Hippocampal formation (tissue), 2 donors: Measurements from ENCODE around the gene CEP57L1.
"Not testable (repeated sequence)": the region's sequence is repeated elsewhere in the genome, so short reads cannot be mapped to it uniquely, and the experiment has no call there.

ENCODE experiments used
- DNase-seq, 2 donors: peaks; one replicate each; lab custom pipeline; 2025; lab: John Stamatoyannopoulos, UW

CEP57L1 gene

DNA sequence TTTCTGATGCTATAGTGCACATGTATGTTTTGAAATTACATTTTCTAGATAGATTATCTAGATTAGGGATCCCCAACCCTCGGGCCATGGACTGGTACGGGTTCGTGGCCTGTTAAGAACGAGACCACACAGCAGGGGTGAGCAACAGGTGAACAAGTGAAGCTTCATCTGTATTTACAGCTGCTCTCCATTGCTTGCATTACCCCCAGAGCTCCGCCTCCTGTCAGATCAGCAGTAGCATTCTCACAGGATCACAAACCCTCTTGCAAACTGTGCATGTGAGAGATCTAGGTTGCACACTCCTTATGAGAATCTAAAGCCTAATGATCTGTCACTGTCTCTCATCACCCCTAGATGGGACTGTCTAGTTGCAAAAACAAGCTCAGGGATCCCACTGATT is 10.4 kb downstream of the CEP57L1 start:
- no peak for DNase-seq

DNA sequence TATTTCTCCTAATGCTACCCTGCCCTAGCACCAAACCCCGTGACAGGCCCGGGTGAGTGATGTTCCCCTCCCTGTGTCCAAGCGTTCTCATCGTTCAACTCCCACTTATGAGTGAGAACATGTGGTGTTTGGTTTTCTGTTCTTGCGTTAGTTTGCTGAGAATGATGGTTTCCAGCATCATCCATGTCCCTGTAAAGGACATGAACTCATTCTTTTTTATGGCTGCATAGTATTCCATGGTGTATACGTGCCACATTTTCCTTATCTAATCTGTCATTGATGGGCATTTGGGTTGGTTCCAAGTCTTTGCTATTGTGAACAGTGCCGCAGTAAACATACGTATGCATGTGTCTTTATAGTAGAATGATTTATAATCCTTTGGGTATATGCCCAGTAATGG is 14.4 kb downstream of the CEP57L1 start:
- DNase-seq: not testable (repeated sequence)

DNA sequence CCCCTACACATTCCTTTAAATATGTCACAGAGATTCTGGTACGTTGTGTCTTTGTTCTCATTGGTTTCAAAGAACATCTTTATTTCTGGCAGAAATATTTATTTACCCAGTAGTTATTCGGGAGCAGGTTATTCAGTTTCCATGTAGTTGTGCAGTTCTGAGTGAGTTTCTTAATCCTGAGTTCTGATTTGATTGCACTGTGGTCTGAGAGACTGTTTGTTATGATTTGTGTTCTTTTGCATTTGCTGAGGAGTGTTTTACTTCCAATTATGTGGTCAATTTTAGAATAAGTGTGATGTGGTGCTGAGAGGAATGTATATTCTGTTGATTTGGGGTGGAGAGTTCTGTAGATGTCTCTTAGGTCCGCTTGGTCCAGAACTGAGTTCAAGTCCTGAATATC is 17.4 kb downstream of the CEP57L1 start:
- not testable (repeated sequence) for DNase-seq

DNA sequence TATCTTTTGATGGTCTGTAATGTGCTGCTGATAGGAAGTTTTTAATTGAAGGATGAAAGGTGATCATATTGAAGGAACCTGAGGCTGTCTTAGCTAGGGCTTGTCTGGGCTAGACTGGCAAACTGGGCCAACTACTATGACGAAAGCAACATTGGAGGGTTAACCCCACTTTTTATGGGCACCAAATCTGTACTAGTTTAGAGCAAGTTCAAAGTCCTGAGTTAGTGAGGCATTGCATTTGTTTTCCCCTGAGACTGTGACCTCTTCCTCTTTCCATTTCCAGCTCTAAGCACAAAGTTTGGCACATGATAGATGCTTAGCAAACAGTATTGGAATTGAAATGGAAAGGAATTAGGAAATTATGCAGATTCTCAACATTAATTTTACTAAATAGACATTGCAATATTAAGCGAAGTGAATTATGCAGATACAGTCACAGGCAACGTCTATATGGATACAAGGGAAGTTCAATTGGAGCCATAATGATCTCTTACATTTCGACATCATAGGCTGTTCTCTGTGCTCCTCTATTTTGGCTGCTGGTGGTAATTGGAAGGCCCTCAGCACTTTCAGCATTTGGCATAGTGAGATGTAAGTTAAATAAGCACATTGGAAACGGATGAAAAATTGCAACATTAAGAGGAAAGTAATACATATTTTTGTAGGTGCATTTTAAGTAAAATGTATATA is 22.2 kb downstream of the CEP57L1 start:
- DNase-seq: no peak

DNA sequence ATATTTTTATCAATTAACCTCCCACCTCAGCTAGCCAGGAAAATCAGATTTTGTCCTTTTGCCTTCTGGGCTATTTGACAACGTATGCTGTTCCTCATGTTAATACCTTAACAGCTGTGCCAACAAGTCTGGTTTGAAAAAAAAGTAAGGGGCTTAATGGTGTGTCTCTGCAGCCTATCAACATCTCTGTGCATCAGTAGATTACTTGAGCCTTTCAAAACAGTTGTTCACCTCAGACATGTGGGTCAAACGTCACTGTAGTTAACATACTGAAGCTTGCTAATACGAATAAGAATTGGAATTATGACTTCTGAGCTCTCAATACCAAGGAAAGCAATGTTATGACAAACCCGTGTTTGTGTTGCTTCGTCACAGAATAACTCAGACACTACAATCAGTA is 23.0 kb downstream of the CEP57L1 start:
- no peak for DNase-seq

DNA sequence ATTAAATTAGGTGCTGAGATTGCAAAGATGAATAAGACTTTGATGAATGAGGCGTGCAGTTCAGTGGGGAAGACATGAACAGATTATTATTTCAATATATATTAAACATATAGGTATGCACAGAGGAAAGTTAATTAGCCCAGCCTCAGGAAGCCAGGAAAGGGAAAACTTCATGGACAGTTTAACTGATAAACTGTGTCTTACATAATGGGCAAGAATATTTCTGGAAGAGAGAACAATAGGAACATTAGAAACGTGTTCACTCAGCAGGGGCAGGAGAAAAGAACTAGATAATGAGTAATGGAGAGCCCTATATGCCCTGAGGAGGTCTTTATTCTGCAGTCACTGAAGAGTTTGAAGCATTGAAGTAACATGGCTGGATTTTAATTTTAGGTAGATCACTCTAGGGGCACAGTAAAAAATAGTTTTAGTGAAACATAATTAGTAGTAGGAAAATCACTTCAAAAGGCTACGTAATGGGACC is 23.6 kb downstream of the CEP57L1 start:
- DNase-seq: no peak

DNA sequence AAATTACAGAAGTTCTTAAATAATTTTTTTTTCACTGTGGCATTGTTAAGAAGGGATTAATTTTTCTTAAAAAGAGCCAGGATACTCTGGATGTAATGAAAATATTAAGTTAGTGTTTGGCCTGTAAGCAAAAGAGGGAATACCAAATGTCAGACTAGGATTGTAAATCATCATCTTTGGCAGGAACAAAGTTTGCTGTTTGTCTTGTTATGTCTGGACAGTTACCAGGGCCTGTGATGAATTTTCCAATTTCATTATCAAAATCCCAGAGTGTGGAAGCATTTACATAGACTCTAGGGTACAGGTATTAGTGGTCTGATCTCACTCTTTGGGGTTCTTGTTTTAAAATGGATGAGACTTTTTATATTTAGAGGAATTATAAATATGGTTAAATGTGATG is 26.1 kb downstream of the CEP57L1 start:
- no peak for DNase-seq

DNA sequence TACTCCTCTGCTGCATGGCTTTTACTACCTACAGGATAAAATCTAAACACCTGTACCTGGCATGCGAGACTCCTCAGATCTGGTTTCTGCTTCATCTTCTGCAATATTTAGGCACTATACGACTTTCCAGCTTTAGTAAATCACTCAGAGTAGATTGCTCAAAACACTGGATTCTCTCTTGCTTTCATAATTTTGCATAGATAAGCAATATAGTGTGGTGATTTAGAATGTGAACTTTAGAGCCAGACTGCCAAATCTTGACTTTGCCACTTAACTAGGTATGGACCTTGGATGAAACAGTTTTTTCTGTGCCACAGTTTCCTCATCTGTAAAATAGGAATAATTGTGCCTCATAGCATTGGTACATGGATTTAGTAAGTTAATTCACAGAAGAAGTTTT is 28.9 kb downstream of the CEP57L1 start:
- DNase-seq: no peak

DNA sequence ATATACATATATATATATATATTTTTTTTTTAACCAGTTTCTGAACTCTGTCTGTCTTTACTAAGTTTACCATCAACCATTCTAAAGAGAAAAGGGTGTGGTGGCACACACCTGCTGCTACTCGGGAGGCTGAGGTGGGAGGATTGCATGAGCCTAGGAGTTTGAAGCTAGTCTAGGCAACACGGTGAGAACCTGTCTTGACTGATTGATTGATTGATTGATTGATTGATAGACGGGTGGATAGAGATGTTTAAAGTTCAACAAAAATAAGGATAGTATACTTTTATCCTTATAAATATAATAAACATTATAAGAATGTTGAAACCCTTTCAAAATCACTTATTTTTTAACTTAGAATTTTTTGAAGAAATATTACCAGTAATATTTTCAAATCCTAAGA is 30.2 kb downstream of the CEP57L1 start:
- no peak for DNase-seq

DNA sequence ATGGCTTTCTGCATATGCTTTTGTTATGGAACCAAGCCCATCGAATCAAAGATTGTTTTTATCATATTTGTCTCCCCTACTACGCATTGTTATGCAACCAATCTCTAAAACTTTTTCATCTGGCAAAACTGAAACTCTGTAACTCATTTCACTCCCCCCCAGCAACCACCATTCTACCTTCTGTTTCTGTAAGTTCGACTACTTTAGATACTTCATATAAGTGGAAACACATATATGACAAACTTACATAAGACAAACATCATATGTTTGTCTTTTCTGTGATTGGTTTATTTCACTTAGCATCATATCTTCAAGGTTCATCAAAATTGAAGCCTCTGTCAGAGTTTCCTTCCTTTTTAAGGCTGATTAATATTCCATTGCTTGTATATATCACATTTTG is 34.8 kb downstream of the CEP57L1 start:
- no peak for DNase-seq

DNA sequence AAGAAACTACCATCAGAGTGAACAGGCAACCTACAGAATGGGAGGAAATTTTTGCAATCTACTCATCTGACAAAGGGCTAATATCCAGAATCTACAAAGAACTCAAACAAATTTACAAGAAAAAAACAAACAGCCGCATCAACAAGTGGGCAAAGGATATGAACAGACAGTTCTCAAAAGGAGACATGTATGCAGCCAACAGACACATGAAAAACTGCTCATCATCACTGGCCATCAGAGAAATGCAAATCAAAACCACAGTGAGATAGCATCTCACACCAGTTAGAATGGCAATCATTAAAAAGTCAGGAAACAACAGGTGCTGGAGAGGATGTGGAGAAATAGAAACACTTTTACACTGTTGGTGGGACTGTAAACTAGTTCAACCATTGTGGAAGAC is 40.3 kb downstream of the CEP57L1 start:
- DNase-seq: not testable (repeated sequence)

DNA sequence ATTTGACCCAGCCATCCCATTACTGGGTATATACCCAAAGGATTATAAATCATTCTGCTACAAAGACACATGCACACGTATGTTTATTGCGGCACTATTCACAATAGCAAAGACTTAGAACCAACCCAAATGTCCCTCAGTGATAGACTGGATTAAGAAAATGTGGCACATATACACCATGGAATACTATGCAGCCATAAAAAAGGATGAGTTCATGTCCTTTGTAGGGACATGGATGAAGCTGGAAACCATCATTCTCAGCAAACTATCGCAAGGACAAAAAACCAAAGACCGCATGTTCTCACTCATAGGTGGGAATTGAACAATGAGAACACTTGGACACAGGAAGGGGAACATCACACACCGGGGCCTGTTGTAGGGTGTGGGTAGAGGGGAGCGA is 40.7 kb downstream of the CEP57L1 start:
- not testable (repeated sequence) for DNase-seq

DNA sequence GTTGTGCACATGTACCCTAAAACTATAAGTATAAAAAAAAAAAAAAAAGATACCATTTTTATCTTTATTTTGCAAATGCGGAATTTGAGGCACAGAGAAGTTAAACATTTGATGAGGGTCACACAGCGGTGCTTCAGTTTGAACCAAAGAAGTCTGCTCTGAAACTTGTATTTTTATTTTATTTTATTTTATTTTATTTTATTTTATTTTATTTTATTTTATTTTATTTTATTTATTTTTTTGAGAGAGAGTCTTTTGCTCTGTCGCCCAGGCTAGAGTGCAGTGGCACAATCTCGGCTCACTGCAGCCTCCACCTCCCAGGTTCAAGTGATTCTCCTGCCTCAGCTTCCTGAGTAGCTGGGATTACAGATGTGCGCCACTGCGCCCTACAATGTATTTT is 41.2 kb downstream of the CEP57L1 start:
- not testable (repeated sequence) for DNase-seq

DNA sequence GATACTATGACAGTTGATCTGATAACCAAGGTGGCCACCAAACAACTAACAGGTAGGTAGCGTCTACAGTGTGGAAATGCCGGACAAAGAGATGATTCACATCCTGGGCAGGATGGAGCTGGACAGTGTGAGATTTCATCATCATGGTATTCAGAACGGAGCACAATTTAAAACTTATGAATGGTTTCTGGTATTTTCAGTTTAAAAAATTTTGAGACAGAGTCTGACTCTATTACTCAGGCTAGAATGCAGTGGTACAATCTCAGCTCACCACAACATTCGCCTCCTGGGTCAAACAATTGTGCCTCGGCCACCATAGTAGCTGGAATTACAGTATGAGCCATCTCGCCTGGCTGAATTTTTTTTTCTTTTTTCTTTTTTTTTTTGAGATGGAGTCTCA is 43.8 kb downstream of the CEP57L1 start:
- no peak for DNase-seq

DNA sequence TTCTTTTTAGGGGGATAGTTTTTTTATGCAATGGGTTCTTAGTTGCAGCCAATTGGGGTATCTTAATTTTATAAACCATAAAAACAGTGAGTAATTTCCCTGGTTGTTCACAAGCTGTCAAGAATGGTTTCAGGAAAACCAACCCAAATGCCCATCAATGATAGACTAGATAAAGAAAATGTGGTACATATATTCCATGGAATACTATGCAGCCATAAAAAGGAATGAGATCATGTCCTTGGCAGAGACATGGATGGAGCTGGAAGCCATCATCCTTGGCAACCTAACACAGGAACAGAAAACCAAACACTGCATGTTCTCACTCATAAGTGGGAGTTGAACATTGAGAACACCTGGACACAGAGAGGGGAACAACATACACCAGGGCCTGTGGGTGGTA is 46.8 kb downstream of the CEP57L1 start:
- not testable (repeated sequence) for DNase-seq

DNA sequence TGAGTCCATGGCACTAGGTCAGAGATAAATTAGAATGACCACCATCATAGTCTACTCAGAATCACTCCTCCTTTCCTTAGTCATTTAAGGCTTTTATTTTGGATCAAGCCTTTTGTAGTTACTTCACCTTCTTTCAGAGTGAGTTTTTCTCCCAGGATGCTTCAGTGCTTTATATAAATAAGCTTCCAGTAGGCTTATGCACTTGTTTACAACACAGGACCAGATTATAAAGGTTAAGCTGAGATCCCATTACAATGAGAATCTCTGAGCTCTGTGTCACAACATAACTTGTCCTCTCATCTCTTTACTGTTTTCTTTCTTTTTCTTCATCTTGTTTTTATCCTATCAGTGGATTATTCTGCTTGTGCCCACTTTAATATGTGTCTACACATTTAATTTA is 47.9 kb downstream of the CEP57L1 start:
- no peak for DNase-seq

DNA sequence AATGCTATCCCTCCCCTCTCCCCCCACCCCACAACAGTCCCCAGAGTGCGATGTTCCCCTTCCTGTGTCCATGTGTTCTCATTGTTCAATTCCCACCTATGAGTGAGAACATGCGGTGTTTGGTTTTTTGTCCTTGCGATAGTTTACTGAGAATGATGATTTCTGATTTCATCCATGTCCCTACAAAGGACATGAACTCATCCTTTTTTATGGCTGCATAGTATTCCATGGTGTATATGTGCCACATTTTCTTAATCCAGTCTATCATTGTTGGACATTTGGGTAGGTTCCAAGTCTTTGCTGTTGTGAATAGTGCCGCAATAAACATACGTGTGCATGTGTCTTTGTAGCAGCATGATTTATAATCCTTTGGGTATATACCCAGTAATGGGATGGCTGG is 52.9 kb downstream of the CEP57L1 start:
- not testable (repeated sequence) for DNase-seq

DNA sequence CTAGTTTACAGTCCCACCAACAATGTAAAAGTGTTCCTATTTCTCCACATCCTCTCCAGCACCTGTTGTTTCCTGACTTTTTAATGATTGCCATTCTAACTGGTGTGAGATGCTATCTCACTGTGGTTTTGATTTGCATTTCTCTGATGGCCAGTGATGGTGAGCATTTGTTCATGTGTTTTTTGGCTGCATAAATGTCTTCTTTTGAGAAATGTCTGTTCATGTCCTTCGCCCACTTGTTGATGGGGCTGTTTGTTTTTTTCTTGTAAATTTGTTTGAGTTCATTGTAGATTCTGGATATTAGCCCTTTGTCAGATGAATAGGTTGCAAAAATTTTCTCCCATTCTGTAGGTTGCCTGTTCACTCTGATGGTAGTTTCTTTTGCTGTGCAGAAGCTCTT is 53.4 kb downstream of the CEP57L1 start:
- DNase-seq: not testable (repeated sequence)

DNA sequence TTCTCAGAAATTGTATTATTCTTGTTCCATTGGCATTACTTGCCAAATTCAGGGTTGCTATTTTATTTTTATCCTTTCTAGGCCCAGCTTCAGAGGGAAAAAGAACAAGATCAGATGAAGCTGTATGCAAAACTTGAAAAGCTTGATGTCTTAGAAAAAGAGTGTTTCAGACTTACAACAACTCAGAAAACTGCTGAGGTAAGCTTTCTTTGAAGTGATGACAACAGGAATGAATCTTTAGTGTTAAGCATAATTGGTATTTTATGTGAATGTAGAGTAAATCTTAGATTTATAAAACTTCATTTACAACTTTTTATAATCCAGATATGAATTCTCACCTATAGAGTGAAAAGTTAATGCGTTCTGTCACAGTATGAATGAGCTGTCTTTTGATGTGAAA is 58.4 kb downstream of the CEP57L1 start:
- DNase-seq: no peak

DNA sequence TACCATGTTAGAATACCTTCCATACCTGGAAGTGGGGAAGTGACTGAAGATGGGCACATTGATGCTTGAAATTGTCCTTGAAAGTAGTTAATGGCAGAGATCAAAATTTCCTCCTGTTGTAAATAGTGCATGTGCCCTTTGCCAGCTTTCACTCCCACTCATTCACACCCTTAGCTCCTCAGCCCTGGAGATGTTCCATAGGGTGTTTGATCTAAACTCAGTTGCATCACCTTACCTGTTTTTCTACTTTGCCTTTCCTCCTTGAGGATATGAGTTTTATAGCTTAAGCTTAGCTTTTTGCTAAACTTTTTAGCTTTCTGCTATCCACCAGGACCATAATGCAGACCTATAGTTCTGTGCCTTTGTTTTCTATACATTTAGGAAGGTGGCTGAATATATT is 69.0 kb downstream of the CEP57L1 start:
- no peak for DNase-seq

DNA sequence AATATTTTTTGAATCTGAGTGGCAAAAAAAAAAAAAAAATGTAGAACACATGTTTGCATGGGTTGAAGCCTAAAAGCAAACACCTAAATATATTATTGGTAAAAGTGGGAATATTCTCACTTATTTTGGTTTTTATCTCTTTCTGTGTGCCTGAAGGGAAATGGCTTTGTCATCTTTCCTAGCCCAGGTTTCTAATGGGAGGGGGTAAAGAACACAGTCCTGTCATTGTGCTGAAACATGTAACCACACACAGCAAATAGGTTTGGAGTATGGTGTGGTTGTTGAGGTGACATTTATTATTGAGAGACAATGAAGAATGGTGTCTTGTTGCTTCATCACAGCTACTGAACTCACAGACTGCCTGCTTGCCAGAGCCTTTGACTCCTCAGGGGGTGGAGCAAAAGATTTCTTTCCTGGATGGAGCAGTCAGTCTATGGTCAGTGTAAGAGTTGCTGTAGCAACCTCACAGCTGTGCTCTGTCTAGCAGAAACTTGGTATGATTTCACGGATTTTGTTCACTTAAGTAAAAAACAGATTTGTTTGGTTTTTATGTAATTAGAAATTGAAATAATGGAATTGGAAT is 70.2 kb downstream of the CEP57L1 start:
- DNase-seq: no peak

DNA sequence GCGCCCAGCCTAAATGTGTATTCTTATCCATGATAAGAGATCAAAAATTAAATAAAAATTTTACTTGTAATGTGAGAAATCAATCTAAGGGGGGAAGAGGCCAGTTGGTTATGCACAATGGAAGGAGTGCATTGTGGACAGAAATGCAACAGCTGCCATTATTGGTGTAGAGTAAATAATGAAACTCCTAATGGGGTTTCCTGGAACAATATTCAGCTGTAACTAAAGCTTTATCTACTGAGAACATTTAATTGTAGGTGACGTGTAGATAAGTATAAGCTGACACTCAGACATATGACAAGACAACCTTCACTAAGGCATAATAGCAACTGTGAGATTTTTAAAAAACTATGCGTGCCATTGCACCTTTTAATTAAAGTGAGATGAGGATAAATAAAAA is 71.4 kb downstream of the CEP57L1 start:
- DNase-seq: no peak

DNA sequence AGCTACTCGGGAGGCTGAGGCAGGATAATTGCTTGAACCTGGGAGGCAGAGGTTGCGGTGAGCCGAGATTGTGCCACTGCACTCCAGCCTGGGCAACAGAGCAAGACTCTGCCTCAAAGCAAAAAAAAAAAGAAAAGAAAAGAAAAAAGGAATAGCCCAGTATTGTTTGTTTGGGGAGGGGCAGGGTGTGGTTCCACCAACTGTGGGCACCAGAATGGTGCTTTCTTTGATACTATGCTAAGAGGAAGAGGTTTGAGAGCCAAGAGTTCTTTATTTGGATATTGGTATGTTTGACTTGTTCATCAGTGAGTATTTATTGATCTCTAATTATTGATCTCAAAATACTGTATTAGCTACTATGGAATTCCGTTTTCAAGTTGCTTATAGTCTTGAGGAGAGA is 72.3 kb downstream of the CEP57L1 start:
- DNase-seq: no peak

DNA sequence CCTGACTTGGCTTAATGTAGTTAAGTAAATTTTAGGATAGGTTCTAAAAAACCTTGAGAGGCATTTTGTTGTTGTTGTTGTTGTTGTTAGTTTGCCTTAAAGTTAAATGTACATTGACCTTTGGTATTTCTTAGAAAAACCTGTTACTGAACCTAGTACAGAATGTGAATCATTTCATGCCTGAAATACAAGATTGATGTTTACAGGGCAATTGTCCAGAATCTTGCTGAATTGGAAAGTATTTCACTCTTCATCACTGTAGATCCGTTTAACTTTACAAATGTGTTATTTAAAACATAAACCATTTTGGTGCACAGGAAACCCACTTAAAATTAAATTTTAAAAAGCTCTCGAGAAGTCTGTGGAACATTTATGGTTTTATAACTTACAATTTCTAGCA is 75.0 kb downstream of the CEP57L1 start:
- no peak for DNase-seq
